HG02938 (cell line): ENCODE measurements around the gene FNTB.

Experiments used
- ATAC-seq: cut with Tn5 transposase; IDR thresholded peaks from one replicate; pipeline ENCODE4 v1.9.1; 2021; ENCODE audit warnings: mild to moderate bottlenecking, moderate library complexity; ENCODE audit not compliant: unreplicated experiment

The FNTB gene

GRCh38 chr14:65044596-65044959 is 57.9 kb downstream of the FNTB start:
- ATAC-seq = no peak

- ATAC-seq = no peak
Measured at GRCh38 chr14:65045006-65045405, 58.3 kb downstream of the FNTB start.

DNA sequence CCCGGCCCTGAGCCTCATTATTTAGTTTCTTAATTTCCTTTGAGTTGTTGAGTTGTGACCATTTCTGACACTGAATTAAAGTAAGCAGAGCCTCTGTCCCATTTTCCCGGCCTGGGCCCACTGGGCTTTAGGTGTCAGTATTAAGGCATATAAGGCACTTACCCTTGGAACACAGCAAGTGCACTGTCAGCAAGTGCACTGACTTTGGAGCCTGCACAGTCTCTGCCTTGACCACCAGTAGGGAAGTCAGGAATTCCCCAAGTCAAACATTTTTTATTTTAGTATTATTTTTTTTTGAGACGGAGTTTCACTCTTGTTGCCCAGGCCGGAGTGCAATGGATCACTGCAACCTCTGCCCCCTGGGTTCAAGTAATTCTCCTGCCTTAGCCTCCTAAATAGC is 59.0 kb downstream of the FNTB start:
- no peak for ATAC-seq

DNA sequence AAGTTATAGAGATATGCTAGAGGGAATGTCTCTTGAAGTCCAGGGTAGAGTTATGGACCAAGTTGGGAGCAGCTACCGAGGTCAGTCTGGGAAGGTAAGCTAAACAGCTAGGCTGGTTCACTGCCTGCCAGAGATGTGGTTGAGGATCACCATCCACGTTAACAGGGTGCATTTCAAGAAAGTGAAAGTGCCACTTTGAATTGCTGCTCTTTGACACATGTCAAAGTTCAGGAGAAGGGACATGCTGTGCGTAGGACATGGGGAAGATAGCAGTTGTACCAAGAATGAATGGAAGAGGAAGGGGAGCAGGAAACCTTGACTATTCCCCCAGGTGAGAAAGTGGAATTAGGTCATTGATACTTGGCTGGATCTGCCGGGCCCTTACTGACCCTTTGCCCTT is 66.1 kb downstream of the FNTB start:
- ATAC-seq = no peak

GRCh38 chr14:65053466-65053865 is 66.8 kb downstream of the FNTB start:
- ATAC-seq = no peak

DNA sequence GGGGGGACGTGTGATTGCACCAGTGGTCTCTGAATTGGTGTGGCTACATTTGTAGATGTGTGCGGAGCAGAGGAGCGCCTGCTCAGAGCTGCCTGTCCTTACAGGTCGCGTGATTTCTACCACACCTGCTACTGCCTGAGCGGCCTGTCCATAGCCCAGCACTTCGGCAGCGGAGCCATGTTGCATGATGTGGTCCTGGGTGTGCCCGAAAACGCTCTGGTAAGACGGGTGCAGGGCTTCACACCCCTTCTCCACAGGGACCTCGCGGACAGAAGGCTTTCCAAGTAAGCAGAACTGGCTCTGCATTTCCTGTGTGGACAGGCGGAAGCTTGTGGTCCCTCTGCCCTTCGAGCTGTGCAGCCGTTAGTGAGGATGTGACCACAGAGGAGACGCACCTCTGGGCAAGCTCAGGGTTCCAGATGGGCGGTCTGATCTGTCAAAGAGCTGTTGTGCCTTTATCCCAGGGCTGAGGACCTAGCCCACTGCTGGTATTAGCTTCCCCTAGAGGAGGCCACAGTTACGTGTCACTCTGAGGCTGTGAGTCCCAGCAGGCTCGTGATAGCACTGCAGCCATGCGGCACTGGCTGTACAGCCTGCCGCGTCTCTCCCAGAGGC is 67.9 kb downstream of the FNTB start:
- ATAC-seq = no peak

DNA sequence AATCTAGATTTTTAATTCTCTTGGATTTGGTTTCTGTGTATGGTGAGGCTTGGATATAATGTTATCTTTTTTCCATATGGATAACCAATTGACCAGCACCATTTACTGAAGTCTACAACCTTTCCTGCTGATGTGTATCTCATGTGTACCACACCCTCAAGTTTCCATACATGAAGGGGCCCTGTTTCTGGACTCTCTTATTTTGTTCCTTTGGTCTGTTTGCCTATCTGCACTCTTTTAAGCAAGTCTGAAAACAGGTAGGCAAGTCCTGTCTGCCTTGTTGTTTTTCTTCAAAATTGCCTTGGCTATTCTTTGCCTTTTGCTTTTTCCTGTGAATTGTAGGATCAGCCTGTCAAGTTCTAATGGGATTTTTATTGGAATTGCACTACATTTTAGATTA is 71.0 kb downstream of the FNTB start:
- no peak for ATAC-seq

- ATAC-seq = no peak
Measured at GRCh38 chr14:65062096-65063075, 75.7 kb downstream of the FNTB start.

GRCh38 chr14:65065719-65066118 is 79.0 kb downstream of the FNTB start:
- ATAC-seq = no peak

DNA sequence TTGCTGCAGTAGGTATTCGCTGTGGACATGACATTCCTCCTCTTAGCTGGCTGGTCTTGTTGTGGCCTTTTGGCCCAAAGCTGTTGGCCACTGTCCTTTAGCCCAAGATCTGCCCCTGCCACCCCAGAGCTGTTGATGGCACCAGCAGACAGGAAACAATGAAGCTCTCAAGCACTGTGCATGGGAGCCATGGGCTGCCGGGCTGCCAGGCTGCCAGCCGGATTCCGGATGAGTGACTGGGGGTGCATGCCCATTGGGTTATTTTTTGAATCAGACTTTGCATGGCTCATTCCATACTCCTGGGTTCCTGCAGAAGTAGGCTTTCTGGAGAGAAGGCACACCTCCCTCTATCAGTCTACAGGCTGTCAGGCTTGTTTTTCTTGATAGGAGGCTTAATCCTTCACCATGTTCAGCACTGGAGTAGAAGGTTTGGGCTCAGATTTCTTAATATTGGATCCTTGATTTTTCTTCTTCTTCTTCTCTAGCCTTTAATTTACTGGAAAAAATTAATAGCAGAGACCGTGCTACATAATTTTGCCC is 83.2 kb downstream of the FNTB start:
- no peak for ATAC-seq

- ATAC-seq = no peak
Measured at GRCh38 chr14:65070471-65070976, 83.8 kb downstream of the FNTB start.

- ATAC-seq = no peak
Measured at GRCh38 chr14:65071544-65071943, 84.8 kb downstream of the FNTB start.

DNA sequence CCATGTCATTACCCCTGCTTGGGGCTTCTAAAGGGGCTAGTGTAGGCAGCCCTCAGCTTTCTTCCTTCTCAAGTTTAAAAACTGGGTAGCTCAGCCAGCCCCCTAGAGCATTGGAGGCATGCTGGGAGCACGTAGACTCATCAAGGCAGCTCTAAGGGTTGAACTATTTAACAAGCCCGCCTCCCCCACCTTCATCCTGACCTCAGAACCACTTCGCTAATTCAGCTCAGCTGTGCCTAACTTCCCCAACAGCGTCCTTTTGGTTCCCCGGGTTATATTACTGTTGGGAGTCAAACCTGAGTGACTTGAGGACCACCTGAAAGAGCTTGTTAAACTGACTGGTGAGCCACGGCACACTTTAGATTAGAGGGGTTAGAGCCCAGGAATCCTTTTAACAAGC is 85.6 kb downstream of the FNTB start:
- no peak for ATAC-seq

DNA sequence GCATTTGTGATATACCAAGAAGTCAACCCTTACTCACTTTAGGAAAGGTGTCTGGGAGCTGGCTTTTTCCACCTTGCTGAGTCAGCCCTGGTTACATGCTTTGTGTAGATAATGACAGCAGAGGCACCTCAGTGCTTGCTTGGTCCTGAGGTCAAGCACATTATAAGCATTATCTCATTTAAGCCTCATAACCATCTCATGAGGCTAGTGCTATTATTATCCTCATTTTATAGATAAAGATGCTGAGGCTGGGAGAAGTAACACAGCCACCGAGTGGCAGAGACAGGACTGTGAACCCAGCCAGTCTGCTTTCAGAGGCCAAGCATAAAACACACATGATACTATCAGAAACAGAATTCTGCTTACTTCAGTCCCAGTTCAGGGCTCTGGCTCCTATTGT is 86.2 kb downstream of the FNTB start:
- no peak for ATAC-seq

- ATAC-seq = no peak
Measured at GRCh38 chr14:65073605-65074201, 87.0 kb downstream of the FNTB start.

DNA sequence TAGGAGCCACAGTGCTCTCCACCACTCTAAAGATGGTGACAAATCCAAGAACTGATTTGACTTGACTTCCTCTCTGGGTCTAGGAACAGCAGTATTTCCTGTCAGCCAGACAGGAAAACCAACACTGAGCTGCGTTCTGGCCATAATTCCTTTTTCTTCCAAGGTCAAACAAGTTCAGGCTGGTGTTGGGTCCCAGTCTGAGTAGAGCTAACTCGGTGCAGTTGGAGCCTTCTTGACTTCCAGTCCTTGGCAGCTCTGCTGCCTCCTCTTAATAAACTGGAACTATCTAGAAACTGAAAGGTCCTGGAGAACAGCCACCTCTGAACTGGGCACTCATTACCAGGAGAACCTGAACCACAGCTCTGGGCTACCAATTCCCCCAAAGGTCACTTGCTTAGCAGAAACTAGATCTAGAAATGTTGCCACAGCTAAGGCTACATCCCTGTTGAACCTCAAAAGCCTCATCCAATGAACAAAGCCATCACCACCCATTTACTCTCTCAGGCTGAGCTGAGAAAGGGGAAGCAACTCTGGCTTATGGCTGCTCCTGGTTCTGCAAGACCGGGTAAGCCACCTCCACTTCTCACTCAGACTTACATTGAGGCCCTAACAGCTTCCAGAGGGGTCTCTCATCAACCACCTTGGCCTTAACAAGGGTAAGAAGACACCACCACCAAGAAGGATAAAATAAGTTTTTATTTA is 87.9 kb downstream of the FNTB start:
- no peak for ATAC-seq

DNA sequence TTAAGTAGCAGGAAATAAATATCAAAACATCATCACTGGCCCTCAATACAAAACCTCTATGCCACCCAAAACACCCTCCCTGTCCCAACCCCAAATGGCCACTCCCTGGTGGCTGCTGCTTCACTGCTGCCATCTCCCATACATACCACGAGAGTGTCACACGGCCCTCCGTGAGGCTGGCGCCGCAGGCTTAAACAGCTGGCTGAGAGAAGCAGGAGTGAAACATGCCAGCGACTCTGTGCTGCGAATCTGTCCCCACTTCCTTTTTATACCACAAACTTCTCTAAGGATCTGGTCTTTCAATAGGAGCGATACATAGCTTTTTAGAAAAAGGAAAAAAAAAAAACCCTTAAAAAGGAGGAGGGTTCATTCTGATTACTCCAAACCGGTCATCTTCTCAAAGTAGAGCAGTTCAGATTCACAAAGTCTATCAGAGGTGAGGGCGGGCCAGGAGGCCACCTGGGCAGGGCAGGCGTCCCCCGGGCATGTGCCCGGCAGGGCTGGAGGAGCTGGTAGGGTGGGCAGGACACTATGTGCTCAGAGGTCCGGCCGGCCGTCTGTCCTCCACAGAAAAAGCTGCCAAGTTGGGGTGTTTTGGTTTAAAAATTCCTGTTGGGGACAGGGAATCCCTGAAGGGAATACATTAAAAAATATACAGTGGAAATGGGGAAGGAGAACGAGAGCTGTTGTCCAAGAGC is 89.1 kb downstream of the FNTB start:
- ATAC-seq = no peak

DNA sequence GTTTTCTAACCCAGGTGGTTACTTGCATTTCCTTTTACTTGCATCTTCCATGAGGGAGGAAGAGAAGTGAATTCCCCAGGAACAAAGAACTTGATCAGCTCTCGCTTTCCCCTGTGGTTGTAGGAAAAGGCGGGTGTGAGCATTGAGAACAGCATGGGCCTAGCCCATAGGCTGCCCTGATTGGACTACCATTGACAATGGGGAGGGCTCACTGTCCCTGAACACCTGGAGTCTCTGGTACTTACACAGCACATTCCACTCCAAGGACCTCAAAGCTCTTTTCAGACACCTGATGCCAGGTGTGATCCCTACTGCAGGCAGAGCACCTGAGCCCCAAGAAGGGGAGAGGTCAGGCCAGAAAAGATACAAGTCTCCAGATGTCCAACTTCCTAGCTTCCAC is 90.6 kb downstream of the FNTB start:
- ATAC-seq = no peak

- ATAC-seq = no peak
Measured at GRCh38 chr14:65079201-65079600, 92.5 kb downstream of the FNTB start.

- ATAC-seq = no peak
Measured at GRCh38 chr14:65079768-65080167, 93.1 kb downstream of the FNTB start.
